ENCODE data around the gene RWDD4.

RWDD4 gene

DNA sequence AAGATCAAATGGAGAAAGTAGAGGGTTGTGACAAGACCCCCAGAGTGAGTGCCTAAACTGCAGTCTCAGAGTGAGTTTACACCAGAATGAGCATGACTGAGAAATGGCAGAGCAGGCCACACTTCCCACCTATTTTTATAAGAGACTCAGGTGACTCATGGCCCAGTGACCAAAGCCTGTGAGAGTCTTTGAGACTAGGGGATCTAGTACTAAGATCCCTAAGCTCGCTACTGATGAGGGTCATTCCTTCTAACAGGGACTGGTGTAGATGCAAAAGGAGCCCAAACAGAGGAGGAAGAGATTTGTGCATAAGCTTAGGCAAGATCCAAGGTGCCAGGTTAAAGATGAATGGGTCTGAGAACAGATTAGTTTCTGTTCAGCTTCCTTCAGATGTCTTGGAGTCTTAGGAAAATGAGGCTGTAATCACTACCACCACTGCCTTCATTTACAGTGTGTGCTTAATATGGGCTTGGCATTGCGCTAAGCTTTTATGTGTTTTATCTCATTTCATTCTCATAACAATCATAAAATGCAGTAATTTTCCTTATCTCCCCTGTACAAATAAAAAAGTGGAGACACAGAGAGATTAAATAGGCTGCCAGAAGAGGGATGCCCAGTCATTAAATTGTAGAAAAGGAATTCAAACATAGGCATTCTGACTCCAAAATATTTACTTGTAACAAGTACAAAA lies 62.8 kb downstream of the RWDD4 start:
- no peaks in the 10 kb centered on the region for H3K27me3 ChIP-seq (ENCODE audit: control insufficient read depth, insufficient read depth, low read length)
- H3K36me3 ChIP-seq (ENCODE audit: control insufficient read depth, insufficient read depth, low read length): no peaks in the 10 kb centered on the region
- H3K9ac ChIP-seq (ENCODE audit: low read depth, low read length): no peak overlapping the region
- no peaks in the 10 kb centered on the region for H3K9me3 ChIP-seq (ENCODE audit: control insufficient read depth, insufficient read depth, low read length)
- no peaks in the 10 kb centered on the region for H3K4me1 ChIP-seq (ENCODE audit: control insufficient read depth, insufficient read depth, low read length)
- H3K4me3 ChIP-seq (ENCODE audit: low read depth, low read length): no peak overlapping the region

- no peaks in the 10 kb centered on the region for H3K27me3 ChIP-seq (ENCODE audit: control insufficient read depth, insufficient read depth, low read length)
- H3K4me1 ChIP-seq (ENCODE audit: control insufficient read depth, insufficient read depth, low read length): no peaks in the 10 kb centered on the region
- H3K9me3 ChIP-seq (ENCODE audit: control insufficient read depth, insufficient read depth, low read length): no peaks in the 10 kb centered on the region
- H3K36me3 ChIP-seq (ENCODE audit: control insufficient read depth, insufficient read depth, low read length): no peaks in the 10 kb centered on the region
- no peak overlapping the region for H3K9ac ChIP-seq (ENCODE audit: low read depth, low read length)
- no peak overlapping the region for H3K4me3 ChIP-seq (ENCODE audit: low read depth, low read length)
Measured at GRCh38 chr4:183594823-183595222, 64.2 kb downstream of the RWDD4 start.

GRCh38 chr4:183591301-183591700 lies 67.7 kb downstream of the RWDD4 start:
- H3K4me3 ChIP-seq (ENCODE audit: low read depth, low read length): no peak overlapping the region
- no peak overlapping the region for H3K9ac ChIP-seq (ENCODE audit: low read depth, low read length)
- H3K4me1 ChIP-seq (ENCODE audit: control insufficient read depth, insufficient read depth, low read length): no peaks in the 10 kb centered on the region
- H3K9me3 ChIP-seq (ENCODE audit: control insufficient read depth, insufficient read depth, low read length): no peaks in the 10 kb centered on the region
- no peaks in the 10 kb centered on the region for H3K27me3 ChIP-seq (ENCODE audit: control insufficient read depth, insufficient read depth, low read length)
- no peaks in the 10 kb centered on the region for H3K36me3 ChIP-seq (ENCODE audit: control insufficient read depth, insufficient read depth, low read length)
